Measurements from ENCODE around the gene STX8.
"Not testable (repeated sequence)": the region's sequence is repeated elsewhere in the genome, so short reads cannot be mapped to it uniquely, and the experiment has no call there.

STX8 gene

DNA sequence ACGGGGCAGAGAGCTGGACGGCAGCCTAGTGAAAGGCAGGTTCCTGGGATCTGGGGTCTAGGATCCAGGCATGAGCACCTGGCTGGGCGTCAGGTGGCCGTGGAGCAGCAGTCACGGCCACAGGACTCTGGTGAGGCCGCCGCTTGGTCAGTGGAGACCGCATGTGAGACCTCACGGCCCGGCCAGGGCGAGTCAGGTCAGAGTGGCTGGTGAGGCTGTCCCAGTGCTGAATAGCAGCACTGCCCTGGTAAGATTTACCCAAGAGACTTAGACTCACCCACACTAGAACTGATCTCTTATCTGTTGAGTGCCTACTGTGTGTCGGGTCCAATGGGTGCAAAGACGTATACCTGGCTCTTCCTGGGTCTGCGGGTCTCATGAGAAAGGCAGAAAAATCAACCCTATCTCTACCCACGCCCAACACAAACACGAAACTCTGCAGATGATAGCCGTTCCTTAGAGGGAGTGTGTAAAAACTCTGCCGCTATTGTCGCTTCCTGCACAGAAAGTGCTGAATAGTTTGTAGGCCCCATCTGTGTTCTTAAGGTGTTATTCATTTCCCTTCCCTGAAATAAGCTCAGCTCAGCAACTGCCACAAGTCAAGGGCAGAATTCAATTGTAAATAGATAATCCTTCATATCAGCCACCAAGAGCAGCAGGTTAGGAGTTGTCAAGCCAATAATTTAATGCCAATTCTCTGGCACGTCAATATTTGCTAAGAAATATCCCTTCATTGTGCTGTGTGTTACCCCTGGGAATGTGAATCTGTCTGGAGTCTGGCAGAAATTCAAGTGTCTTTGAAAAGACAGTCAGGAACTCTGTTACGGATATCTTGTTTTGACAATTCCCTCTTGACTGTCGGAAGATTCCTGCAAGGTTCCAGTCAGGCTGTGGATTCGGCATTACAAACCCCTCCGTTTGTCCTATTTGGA, 314.3 kb downstream of the STX8 start:
- in situ Hi-C loops (cut with MboI; ENCODE audit: low pct_unique_long_range_greater_than_20kb, low sequenced_read_pairs) = loop anchor here (10.0 kb wide), 1 partner anchor 63 kb away; no protein-coding TSS in a partner anchor
- no peak for DNase-seq

GRCh38 chr17:9259419-9259818, 316.2 kb downstream of the STX8 start:
- no peak for DNase-seq
- in situ Hi-C loops (cut with MboI; ENCODE audit: low pct_unique_long_range_greater_than_20kb, low sequenced_read_pairs) = no loop called here

DNA sequence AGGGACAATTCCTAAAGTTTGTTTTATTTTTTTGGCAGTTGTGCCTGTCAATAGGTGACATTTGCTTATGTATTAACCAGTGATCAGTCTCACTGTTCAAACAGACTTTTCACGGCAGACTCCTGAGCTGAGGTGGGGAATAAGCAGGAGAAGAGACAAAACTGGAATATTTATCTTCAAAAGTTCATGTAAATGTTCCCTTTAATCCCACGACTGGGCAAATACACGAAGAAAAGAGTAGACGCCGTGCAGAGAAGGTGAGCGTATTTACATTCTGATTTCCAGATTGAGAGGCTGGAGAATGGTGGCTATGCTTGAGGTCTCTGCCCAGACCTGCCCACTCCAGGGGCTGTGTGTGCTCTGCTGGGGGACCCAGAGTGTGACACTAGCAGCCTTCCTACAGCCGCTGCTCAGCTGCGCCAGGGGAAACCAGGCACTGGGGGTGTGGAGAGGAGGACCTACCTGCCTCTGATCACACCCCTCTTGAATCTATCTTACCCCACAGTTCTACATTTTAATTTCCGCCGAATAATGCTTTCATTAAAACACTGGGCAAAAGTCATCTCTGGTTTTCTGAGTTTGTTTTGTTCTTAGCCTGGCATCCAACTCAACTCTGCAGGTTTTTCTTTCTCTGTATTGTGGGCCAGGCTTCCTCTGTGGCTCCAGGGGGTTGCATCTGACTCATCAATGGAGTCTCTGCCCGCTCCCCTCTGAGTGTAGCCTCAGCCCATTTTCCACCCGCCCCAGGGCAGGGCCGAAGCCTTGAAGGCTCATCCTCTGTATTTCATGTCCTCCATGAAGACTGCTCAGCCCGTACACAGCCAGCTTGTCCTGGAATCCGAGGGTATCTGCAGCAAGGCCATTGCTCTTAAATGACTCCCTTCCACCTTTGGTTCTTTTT, 317.3 kb downstream of the STX8 start:
- in situ Hi-C loops (cut with MboI; ENCODE audit: low pct_unique_long_range_greater_than_20kb, low sequenced_read_pairs) = no loop called here
- DNase-seq = no peak

DNA sequence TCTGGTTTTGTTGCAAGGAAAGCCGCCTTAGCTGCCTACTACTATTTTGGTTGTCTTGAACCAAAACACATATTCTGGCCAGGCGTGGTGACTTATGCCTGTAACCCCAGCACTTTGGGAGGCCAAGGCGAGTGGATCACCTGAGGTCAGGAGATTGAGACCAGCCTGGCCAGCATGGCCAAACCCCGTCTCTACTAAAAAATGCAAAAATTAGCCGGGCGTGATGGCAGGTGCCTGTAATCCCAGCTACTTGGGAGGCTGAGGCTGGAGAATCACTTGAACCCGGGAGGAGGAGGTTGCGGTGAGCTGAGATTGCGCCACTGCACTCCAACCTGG, 318.0 kb downstream of the STX8 start:
- DNase-seq; in situ Hi-C loops (cut with MboI; ENCODE audit: low pct_unique_long_range_greater_than_20kb, low sequenced_read_pairs): not testable (repeated sequence)

- peak; percentile 80 for DNase-seq
- in situ Hi-C loops (cut with MboI; ENCODE audit: low pct_unique_long_range_greater_than_20kb, low sequenced_read_pairs) = no loop called here
Measured at GRCh38 chr17:9256751-9257629, 318.6 kb downstream of the STX8 start.

GRCh38 chr17:9256361-9256750, 319.3 kb downstream of the STX8 start:
- in situ Hi-C loops (cut with MboI; ENCODE audit: low pct_unique_long_range_greater_than_20kb, low sequenced_read_pairs) = no loop called here
- DNase-seq = no peak

- DNase-seq = no peak
- in situ Hi-C loops (cut with MboI; ENCODE audit: low pct_unique_long_range_greater_than_20kb, low sequenced_read_pairs) = no loop called here
Measured at GRCh38 chr17:9255833-9256232, 319.8 kb downstream of the STX8 start.

DNA sequence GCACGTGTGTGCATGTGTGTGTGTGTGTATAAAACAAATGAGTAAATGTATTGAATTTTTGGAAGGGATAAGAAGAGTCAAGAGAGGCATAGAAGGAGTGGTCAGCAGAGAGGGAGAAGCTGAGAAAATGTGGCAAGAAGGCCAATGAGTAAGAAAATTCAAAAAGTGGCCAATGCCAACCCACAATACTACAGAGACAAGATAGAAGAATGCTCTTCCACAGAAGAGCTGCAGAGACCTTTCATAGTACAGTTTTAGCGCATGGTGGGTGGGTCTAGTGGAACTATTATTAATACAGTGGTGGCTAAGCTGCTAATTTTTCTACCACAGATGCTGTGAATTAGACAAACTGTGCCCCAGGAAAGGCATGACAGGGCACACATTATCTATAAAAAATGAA, 320.8 kb downstream of the STX8 start:
- in situ Hi-C loops (cut with MboI; ENCODE audit: low pct_unique_long_range_greater_than_20kb, low sequenced_read_pairs) = no loop called here
- no peak for DNase-seq

- in situ Hi-C loops (cut with MboI; ENCODE audit: low pct_unique_long_range_greater_than_20kb, low sequenced_read_pairs) = no loop called here
Measured at GRCh38 chr17:9253308-9253707, 322.3 kb downstream of the STX8 start.

DNA sequence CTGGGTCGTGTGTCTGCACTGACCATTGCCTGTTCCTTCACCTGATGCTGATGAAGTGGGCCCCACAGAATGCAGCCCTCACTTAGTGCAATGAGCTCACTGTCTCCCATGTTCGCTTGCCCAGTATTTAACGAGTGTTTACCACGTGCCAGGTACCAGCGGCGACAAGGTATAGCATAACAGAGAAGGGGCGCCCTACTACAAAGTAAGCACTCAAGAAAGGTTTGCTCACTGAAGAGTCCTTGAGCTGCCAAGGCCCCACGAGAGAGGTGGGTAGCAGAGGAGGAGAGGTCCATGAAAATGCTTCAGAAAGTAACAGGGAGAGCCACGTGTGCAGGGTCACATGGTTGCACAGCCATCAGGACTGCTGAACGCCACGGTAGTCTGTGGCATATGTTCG, 324.3 kb downstream of the STX8 start:
- in situ Hi-C loops (cut with MboI; ENCODE audit: low pct_unique_long_range_greater_than_20kb, low sequenced_read_pairs) = no loop called here
- DNase-seq = no peak

More at GRCh38 chr17:9253308-9253707, 322.3 kb downstream of the STX8 start:
- no peak for DNase-seq

DNA sequence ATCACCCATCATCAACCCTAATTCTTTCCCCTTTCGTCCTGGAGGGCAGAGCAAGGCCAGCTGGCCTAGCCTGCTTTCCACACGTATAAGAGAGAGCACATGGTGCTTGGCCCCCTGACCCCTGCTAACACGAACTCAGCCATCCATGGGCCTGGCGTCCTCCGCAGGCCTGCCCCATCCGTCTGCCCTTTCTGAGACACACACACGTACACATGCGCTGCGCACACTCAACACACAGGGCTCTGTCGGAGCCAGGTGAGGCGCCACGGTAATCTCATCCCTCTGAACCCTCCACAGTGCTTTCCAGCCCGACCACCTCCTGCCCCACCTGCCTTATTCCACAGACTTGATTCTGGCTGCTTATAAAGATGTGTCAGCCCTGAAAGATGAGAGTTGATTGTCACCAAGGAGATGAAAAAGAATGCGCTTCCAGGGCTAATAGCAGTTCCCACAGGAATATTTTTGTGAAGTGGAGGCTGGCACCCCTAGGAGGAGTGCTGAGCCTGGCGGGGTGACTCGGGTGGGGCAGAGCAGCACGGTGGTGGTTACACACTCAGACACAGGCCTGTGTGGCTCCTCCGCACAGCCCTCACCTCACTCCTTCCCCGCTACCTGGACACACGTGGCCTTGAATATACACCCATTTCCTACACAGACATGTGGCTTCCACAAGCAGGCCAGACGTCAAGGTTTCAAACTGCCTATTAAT, 326.2 kb downstream of the STX8 start:
- DNase-seq = no peak
- in situ Hi-C loops (cut with MboI; ENCODE audit: low pct_unique_long_range_greater_than_20kb, low sequenced_read_pairs) = no loop called here

DNA sequence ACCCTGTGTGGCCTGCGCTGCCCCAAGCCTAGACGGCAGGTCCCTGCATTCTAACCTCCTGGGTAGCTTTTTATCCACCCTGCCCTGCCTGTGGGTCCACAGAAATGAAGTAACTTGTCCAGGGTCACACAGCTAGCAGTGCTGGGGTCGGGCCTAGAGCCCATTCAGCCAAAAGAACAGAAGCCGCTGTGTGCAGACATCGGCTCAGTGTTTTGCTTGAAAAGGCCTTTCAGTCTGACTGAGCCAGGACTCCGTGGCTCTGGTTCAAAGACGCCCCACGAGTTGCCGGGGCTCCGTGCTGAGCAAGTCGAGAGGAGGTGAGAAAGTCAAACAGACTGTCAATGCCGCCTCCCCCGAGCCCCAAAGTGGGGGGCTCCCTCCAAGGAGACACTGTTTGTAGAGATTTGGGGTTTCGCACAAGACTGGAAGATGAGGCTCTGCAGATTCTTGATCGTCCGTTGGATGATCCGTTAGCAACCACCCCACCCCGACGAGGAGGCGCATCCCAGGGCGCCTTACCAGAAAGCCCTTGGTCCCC, 328.1 kb downstream of the STX8 start:
- no peak for DNase-seq
- in situ Hi-C loops (cut with MboI; ENCODE audit: low pct_unique_long_range_greater_than_20kb, low sequenced_read_pairs) = no loop called here

- in situ Hi-C loops (cut with MboI; ENCODE audit: low pct_unique_long_range_greater_than_20kb, low sequenced_read_pairs) = no loop called here
- no peak for DNase-seq
Measured at GRCh38 chr17:9244066-9245052, 331.3 kb downstream of the STX8 start.

GRCh38 chr17:9242983-9243382, 332.6 kb downstream of the STX8 start:
- in situ Hi-C loops (cut with MboI; ENCODE audit: low pct_unique_long_range_greater_than_20kb, low sequenced_read_pairs) = no loop called here
- DNase-seq = no peak

DNA sequence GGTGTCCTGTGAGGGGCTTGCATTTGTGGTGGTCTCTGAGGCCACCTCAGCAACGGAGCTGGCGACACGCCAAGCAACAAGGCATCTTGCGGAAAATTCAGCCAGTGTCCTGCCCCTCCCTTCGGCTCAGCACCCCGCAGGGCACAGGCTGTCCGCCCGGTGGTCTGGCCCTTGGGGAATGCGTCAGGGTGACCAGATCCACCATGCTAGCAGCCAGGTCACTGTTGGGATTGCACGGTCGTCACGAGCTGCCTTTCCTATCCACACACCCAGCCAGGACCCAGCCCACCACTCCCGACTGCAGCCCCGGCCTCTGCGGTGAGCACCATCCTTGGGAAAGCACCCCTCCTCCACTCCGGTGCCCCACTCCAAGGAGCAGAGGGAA, 333.1 kb downstream of the STX8 start:
- no peak for DNase-seq
- in situ Hi-C loops (cut with MboI; ENCODE audit: low pct_unique_long_range_greater_than_20kb, low sequenced_read_pairs) = no loop called here

GRCh38 chr17:9241774-9242496, 333.7 kb downstream of the STX8 start:
- no peak for DNase-seq

GRCh38 chr17:9241371-9241712, 334.3 kb downstream of the STX8 start:
- in situ Hi-C loops (cut with MboI; ENCODE audit: low pct_unique_long_range_greater_than_20kb, low sequenced_read_pairs) = no loop called here
- DNase-seq = no peak

More at GRCh38 chr17:9241774-9242496, 333.7 kb downstream of the STX8 start:
- in situ Hi-C loops (cut with MboI; ENCODE audit: low pct_unique_long_range_greater_than_20kb, low sequenced_read_pairs) = no loop called here

Measured in KBM-7 (cell line).